Keratinocyte (primary cell): ENCODE results near the gene SEMA3A. TPM values are rescaled to one million over a fixed set of nuclear protein-coding genes. Genes with fewer than 3 reads are reported as not detected.

Experiments
- DNase-seq: peaks from one replicate; pipeline ENCODE4 v3.0.0-alpha.2; 2011; ENCODE audit warnings: low read depth, missing footprints, low spot score
- FAIRE-seq: peaks from 2 replicates; lab custom pipeline; 2011; peaks lifted over from hg19 to GRCh38; lab: Jason Lieb, UNC
- H2AFZ ChIP-seq: 2 replicates; pipeline ENCODE4 v1.6.0; 2012; ENCODE audit warnings: low read length, control low read depth, inconsistent platforms; ENCODE audit not compliant: control insufficient read depth
- H3K27ac ChIP-seq: 2 replicates; pipeline ENCODE4 v1.5.1; 2011; ENCODE audit warnings: low read length; ENCODE audit not compliant: control insufficient read depth, insufficient read depth
- H3K27me3 ChIP-seq: 3 replicates; pipeline ENCODE4 v1.6.0; 2011; ENCODE audit warnings: low read length; ENCODE audit not compliant: control insufficient read depth, insufficient read depth; ENCODE audit errors: extremely low read depth
- H3K36me3 ChIP-seq, 2 experiments: 2 replicates in 1 of 2; 3 replicates in 1 of 2; pipeline ENCODE4 v1.5.1; 2011; ENCODE audit warnings: low read length in 2 of 2, mild to moderate bottlenecking in 1 of 2; ENCODE audit not compliant: control insufficient read depth in 2 of 2, insufficient read depth in 2 of 2; ENCODE audit errors: extremely low read depth in 1 of 2
- H3K4me1 ChIP-seq: 3 replicates; pipeline ENCODE4 v1.5.1; 2011; ENCODE audit warnings: low read length; ENCODE audit not compliant: control insufficient read depth, insufficient read depth; ENCODE audit errors: extremely low read depth
- H3K4me2 ChIP-seq: 3 replicates; pipeline ENCODE4 v1.6.0; 2011; ENCODE audit warnings: low read depth, low read length; ENCODE audit not compliant: control insufficient read depth, insufficient read depth; ENCODE audit errors: extremely low read depth
- H3K4me3 ChIP-seq, 3 experiments: fragments of 200-600 bp in 1 of 3; sonication (generic) in 1 of 3; 2 replicates in 2 of 3; 3 replicates in 1 of 3; pipeline ENCODE4 v1.5.1; 2011 to 2016; ENCODE audit warnings: low read length in 3 of 3, mild to moderate bottlenecking in 3 of 3, control low read depth in 2 of 3, inconsistent platforms in 1 of 3, low read depth in 1 of 3, mixed read lengths in 1 of 3, mixed run types in 1 of 3, moderate library complexity in 1 of 3; ENCODE audit not compliant: control insufficient read depth in 2 of 3, insufficient read depth in 2 of 3; ENCODE audit errors: extremely low read depth in 1 of 3
- H3K79me2 ChIP-seq: 2 replicates; pipeline ENCODE4 v1.6.0; 2012; ENCODE audit warnings: low read length; ENCODE audit not compliant: control insufficient read depth, insufficient read depth
- H3K9ac ChIP-seq: 3 replicates; pipeline ENCODE4 v1.6.0; 2011; ENCODE audit warnings: low read length; ENCODE audit not compliant: control insufficient read depth, insufficient read depth; ENCODE audit errors: extremely low read depth
- H3K9me1 ChIP-seq: 3 replicates; pipeline ENCODE4 v1.6.0; 2011; ENCODE audit warnings: low read length; ENCODE audit not compliant: control insufficient read depth, insufficient read depth; ENCODE audit errors: extremely low read depth
- H3K9me3 ChIP-seq: 2 replicates; pipeline ENCODE4 v1.5.1; 2012; ENCODE audit warnings: low read depth, low read length; ENCODE audit not compliant: control insufficient read depth
- H4K20me1 ChIP-seq: 3 replicates; pipeline ENCODE4 v1.6.0; 2011; ENCODE audit warnings: low read length; ENCODE audit not compliant: control insufficient read depth, insufficient read depth; ENCODE audit errors: extremely low read depth
- EZH2 ChIP-seq: IDR thresholded peaks from one replicate; pipeline ENCODE4 v1.6.1; 2012; ENCODE audit warnings: inconsistent platforms, mild to moderate bottlenecking, low read length, moderate library complexity
- dilution Hi-C: fragments of 300-500 bp; cut with MboI; formaldehyde crosslinking; loops from one replicate; pipeline ENCODE4 v1.7.0; 2020; ENCODE audit warnings: low sequenced_read_pairs; ENCODE audit not compliant: extremely low pct_ligation_motif_present
- polyA plus RNA-seq, 5 experiments: library from polyadenylated mRNA; depleted of rRNA in 3 of 5; stranded (reverse) in 3 of 5; stranded (forward) in 1 of 5; unstranded in 1 of 5; fragments of >200 nt; gene quantifications; 1 replicate in 1 of 5; 2 replicates in 3 of 5; 3 replicates in 1 of 5; pipeline versions ENCODE4 v1.2.1 to v1.2.3, GENCODE V29; 2011 to 2012; ENCODE audit warnings: missing spikeins in 2 of 5, low read depth in 1 of 5, low replicate concordance in 1 of 5
- TF ChIP-seq, protein P1 (sequence below), 3 experiments: IDR thresholded peaks in 1 of 3; conservative IDR thresholded peaks in 1 of 3; optimal IDR thresholded peaks in 1 of 3; 2 replicates in 2 of 3; 3 replicates in 1 of 3; pipeline versions ENCODE3 to v1.5.1; 2011; ENCODE audit warnings: low read length in 3 of 3, mild to moderate bottlenecking in 3 of 3, moderate library complexity in 2 of 3, control low read depth in 1 of 3, inconsistent platforms in 1 of 3; ENCODE audit not compliant: insufficient read depth in 2 of 3; ENCODE audit errors: extremely low read depth in 1 of 3

SEMA3A gene
- polyA plus RNA-seq, 1 donor (not counting 4 experiments of a cell fraction or from before 2014, with no cell fraction given), result 2.1 TPM

DNA sequence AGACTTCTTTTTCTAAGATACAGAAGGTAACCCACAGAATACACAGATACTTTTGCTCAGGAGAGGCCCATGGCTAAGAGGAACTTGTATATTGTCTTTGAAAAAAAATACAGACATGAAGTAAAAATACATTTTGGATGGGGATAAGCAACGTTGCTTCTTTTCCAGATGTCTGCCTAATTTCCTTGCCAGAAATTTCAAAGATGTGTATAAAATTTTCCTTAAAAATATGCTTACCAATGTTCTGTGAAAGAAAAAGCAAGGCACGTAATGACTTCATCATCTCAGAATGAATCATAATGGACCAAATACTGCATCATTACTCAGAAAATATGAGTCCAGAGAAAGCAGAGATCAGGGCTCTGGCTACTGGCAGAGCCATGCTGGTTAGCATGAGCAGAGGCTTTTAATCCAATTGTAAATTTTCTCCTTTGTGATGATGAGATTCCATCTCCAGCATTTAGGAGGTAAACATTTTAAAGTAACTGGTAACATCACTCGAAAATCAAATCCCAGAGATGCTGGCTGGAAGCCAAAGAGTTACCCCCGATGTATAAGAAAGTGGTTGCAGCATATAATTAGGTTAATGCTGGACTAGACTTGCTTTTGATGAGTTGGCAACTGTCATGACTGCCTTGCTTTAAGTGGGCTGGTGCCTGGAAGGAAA lies 272.5 kb downstream of the SEMA3A start:
- FAIRE-seq, result no peak
- H3K9ac ChIP-seq, result no peak overlapping the region
- H3K4me3 ChIP-seq, result no peak overlapping the region
- no peaks in the 10 kb centered on the region for H3K9me3 ChIP-seq
- H3K36me3 ChIP-seq, result no peaks in the 10 kb centered on the region
- no peaks in the 10 kb centered on the region for H3K4me1 ChIP-seq
- no peak overlapping the region for H2AFZ ChIP-seq
- no peaks in the 10 kb centered on the region for H4K20me1 ChIP-seq
- H3K27ac ChIP-seq, result no peak overlapping the region
- TF ChIP-seq EZH2, result no peak
- TF ChIP-seq, protein P1, sequence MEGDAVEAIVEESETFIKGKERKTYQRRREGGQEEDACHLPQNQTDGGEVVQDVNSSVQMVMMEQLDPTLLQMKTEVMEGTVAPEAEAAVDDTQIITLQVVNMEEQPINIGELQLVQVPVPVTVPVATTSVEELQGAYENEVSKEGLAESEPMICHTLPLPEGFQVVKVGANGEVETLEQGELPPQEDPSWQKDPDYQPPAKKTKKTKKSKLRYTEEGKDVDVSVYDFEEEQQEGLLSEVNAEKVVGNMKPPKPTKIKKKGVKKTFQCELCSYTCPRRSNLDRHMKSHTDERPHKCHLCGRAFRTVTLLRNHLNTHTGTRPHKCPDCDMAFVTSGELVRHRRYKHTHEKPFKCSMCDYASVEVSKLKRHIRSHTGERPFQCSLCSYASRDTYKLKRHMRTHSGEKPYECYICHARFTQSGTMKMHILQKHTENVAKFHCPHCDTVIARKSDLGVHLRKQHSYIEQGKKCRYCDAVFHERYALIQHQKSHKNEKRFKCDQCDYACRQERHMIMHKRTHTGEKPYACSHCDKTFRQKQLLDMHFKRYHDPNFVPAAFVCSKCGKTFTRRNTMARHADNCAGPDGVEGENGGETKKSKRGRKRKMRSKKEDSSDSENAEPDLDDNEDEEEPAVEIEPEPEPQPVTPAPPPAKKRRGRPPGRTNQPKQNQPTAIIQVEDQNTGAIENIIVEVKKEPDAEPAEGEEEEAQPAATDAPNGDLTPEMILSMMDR (optimal IDR thresholded peaks at IDR 0.05 in 1 of 3, IDR thresholded peaks at IDR 0.05 in 1 of 3, conservative IDR thresholded peaks at IDR 0.05 in 1 of 3; ENCODE audit: extremely low read depth in 1 of 3, insufficient read depth in 2 of 3, low read length in 3 of 3), result no peak
- no peaks in the 10 kb centered on the region for H3K9me1 ChIP-seq
- H3K27me3 ChIP-seq, result no peaks in the 10 kb centered on the region
- dilution Hi-C loops, result no loop called here
- no peak for DNase-seq
- H3K4me2 ChIP-seq, result no peak overlapping the region
- no peaks in the 10 kb centered on the region for H3K79me2 ChIP-seq

DNA sequence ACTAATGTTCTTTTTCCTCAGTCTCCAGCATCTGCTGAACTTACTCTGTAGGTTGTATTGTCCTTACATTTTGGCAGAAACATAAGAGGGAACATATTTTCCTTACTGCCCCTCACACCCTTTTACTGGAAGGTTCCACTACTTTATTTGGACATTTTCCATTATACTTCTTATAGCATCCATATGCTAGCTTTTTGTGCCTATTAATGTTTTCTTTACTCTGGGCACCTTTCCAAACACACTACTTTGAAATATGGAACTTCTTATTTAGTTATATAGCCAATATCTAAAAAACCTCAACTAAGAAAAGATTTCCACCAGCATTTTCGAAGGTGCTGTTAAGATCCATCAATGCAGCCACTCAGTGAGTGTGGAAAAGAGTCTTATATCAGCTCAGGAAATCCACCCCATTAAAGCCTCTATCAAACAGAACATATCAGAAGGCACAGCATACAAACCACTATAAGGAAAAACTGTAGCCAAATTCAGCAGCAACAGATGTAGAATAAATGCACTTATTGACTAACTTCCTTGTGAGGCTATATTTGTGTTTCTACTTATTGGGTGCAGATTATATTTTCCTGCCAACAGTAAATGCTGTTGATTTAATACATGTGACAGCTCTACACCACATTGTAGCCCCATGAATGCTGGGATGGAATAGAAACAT lies 273.2 kb downstream of the SEMA3A start:
- Histone ChIP-seq H2AFZ (no peak overlapping the region), H3K27me3 (no peaks in the 10 kb centered on the region), H3K4me2 (no peak overlapping the region), H3K9me3 (no peaks in the 10 kb centered on the region), H3K9me1 (no peaks in the 10 kb centered on the region), H3K4me3 (no peak overlapping the region), H3K27ac (no peak overlapping the region), H3K4me1 (no peaks in the 10 kb centered on the region), H4K20me1 (no peaks in the 10 kb centered on the region), H3K79me2 (no peaks in the 10 kb centered on the region), H3K36me3 (no peaks in the 10 kb centered on the region), H3K9ac (no peak overlapping the region)
- TF ChIP-seq, protein P1 (optimal IDR thresholded peaks at IDR 0.05 in 1 of 3, IDR thresholded peaks at IDR 0.05 in 1 of 3, conservative IDR thresholded peaks at IDR 0.05 in 1 of 3; ENCODE audit: extremely low read depth in 1 of 3, insufficient read depth in 2 of 3, low read length in 3 of 3), result no peak
- TF ChIP-seq EZH2, result no peak
- DNase-seq, result no peak
- dilution Hi-C loops, result no loop called here
- no peak for FAIRE-seq
